Head of caudate nucleus (tissue), 42 donors: ENCODE measurements around the gene CEP63.
A peak's percentile ranks its signal among the peaks of the same experiment; 100 is the strongest.

Source experiments
- DNase-seq, 42 donors: peaks; one replicate each; pipeline versions ENCODE4 v3.0.0 to v3.0.0-alpha.2; 2020 to 2021; ENCODE audit warnings: mixed read lengths in 7 of 42
- intact Hi-C: fragments of 100-400 bp; cut with DNase I; formaldehyde crosslinking; loops from one replicate; pipeline ENCODE4 v1.15.0; 2022

The CEP63 gene

GRCh38 chr3:134464064-134464688 is 21.7 kb upstream of the CEP63 start:
- peak in 5 of 42 donors; percentile 5 to 42 (median 28) for DNase-seq
- intact Hi-C loops, result no loop called here

- DNase-seq, result peak in 1 of 42 donors; percentile 34
- intact Hi-C loops, result no loop called here
These were observed 21.0 kb upstream of the CEP63 start for GRCh38 chr3:134464689-134465365.

GRCh38 chr3:134466331-134466730 is 19.5 kb upstream of the CEP63 start:
- no peak for DNase-seq
- intact Hi-C loops, result no loop called here

- intact Hi-C loops, result no loop called here
- no peak for DNase-seq
These were observed 17.3 kb upstream of the CEP63 start for GRCh38 chr3:134468519-134468918.

GRCh38 chr3:134471521-134472193 is 14.2 kb upstream of the CEP63 start:
- no peak for DNase-seq
- intact Hi-C loops, result loop anchor here (10.0 kb wide), 1 partner anchor 107 kb away; no protein-coding TSS in a partner anchor

GRCh38 chr3:134472831-134473230 is 13.0 kb upstream of the CEP63 start:
- intact Hi-C loops, result loop anchor here (10.0 kb wide), 1 partner anchor 108 kb away; no protein-coding TSS in a partner anchor
- DNase-seq, result no peak

- intact Hi-C loops, result loop anchor here (2.0 to 10.0 kb wide), 2 partner anchors 109 to 165 kb away; no protein-coding TSS in a partner anchor
These were observed 11.8 kb upstream of the CEP63 start for GRCh38 chr3:134473868-134474546.

GRCh38 chr3:134474956-134475355 is 10.9 kb upstream of the CEP63 start:
- intact Hi-C loops, result loop anchor here (2.0 to 10.0 kb wide), 2 partner anchors 110 to 166 kb away; no protein-coding TSS in a partner anchor
- no peak for DNase-seq

More at GRCh38 chr3:134473868-134474546, 11.8 kb upstream of the CEP63 start:
- peak in 40 of 42 donors; percentile 23 to 96 (median 84) for DNase-seq

GRCh38 chr3:134476306-134476705 is 9.6 kb upstream of the CEP63 start:
- no peak for DNase-seq
- intact Hi-C loops, result loop anchor here (10.0 kb wide), 1 partner anchor 112 kb away; no protein-coding TSS in a partner anchor

- DNase-seq, result no peak
- intact Hi-C loops, result loop anchor here (10.0 kb wide), 1 partner anchor 112 kb away; no protein-coding TSS in a partner anchor
These were observed 8.9 kb upstream of the CEP63 start for GRCh38 chr3:134477002-134477401.

- intact Hi-C loops, result loop anchor here (10.0 kb wide), 1 partner anchor 113 kb away; no protein-coding TSS in a partner anchor
- no peak for DNase-seq
These were observed 7.9 kb upstream of the CEP63 start for GRCh38 chr3:134477938-134478337.

- DNase-seq, result no peak
- intact Hi-C loops, result loop anchor here (5.0 kb wide), 1 partner anchor 268 kb away; no protein-coding TSS in a partner anchor
These were observed 5.3 kb upstream of the CEP63 start for GRCh38 chr3:134480546-134480945.

- intact Hi-C loops, result loop anchor here (5.0 kb wide), 1 partner anchor 269 kb away; no protein-coding TSS in a partner anchor
- no peak for DNase-seq
These were observed 4.7 kb upstream of the CEP63 start for GRCh38 chr3:134481166-134481565.

GRCh38 chr3:134482622-134483021 is 3.2 kb upstream of the CEP63 start:
- no peak for DNase-seq
- intact Hi-C loops, result loop anchor here (5.0 kb wide), 1 partner anchor 270 kb away; no protein-coding TSS in a partner anchor

- DNase-seq, result no peak
- intact Hi-C loops, result loop anchor here (5.0 kb wide), 1 partner anchor 271 kb away; no protein-coding TSS in a partner anchor
These were observed 2.5 kb upstream of the CEP63 start for GRCh38 chr3:134483195-134483900.

GRCh38 chr3:134485075-134485717 is 661 bp upstream of the CEP63 start:
- intact Hi-C loops, result loop anchor here (5.0 kb wide), 1 partner anchor 913 kb away; the partner anchor contains the start of gene CDV3
- peak in 9 of 42 donors; percentile 10 to 93 (median 29) for DNase-seq

- intact Hi-C loops, result loop anchor here (5.0 kb wide), 1 partner anchor 914 kb away; the partner anchor contains the start of gene CDV3
- peak in 5 of 42 donors; percentile 16 to 30 (median 18) for DNase-seq
These were observed 752 bp downstream of the CEP63 start for GRCh38 chr3:134486577-134487041.
